Suprapubic skin (tissue), 4 donors: ENCODE results near the gene PCDHGA3. TPM values are rescaled to one million over a fixed set of nuclear protein-coding genes. Genes with fewer than 3 reads are reported as not detected.
"Not testable (repeated sequence)": the region's sequence is repeated elsewhere in the genome, so short reads cannot be mapped to it uniquely, and the experiment has no call there.

Experiments
- DNase-seq, 2 donors: peaks; one replicate each; pipeline ENCODE4 v3.0.0-alpha.2; 2019; ENCODE audit warnings: low spot score in 2 of 2
- H3K27ac ChIP-seq: fragments of 200-600 bp; sonication (generic); one replicate; pipeline ENCODE4 v1.5.1; 2019
- H3K27me3 ChIP-seq: fragments of 200-600 bp; sonication (generic); one replicate; pipeline ENCODE4 v1.5.1; 2019
- H3K36me3 ChIP-seq: fragments of 200-600 bp; sonication (generic); one replicate; pipeline ENCODE4 v1.5.1; 2019
- H3K4me1 ChIP-seq: fragments of 200-600 bp; sonication (generic); one replicate; pipeline ENCODE4 v1.5.1; 2019
- H3K4me3 ChIP-seq: fragments of 200-600 bp; sonication (generic); one replicate; pipeline ENCODE4 v1.5.1; 2019; ENCODE audit warnings: mild to moderate bottlenecking
- H3K9me3 ChIP-seq: fragments of 200-600 bp; sonication (generic); one replicate; pipeline ENCODE4 v1.5.1; 2019
- EP300 ChIP-seq: sonication (generic); formaldehyde crosslinking; IDR thresholded peaks from one replicate; pipeline ENCODE4 v1.6.1; 2017; ENCODE audit warnings: antibody characterized with exemption
- POLR2A ChIP-seq, 2 donors: fragments of 450-650 bp; IDR thresholded peaks; one replicate each; pipeline ENCODE4 v1.6.1; 2017; ENCODE audit warnings: antibody characterized with exemption in 2 of 2, mild to moderate bottlenecking in 2 of 2, moderate library complexity in 2 of 2
- POLR2AphosphoS5 ChIP-seq, 3 donors: sonication (generic); formaldehyde crosslinking; IDR thresholded peaks; one replicate each; pipeline ENCODE4 v1.6.1; 2017; ENCODE audit warnings: antibody characterized with exemption in 3 of 3
- WGBS: methylation state at CpG from one replicate; pipeline ENCODE4 v1.1.5; 2018; 5-methylcytosine and 5-hydroxymethylcytosine counted together
- total RNA-seq, 4 donors: library from RNA; depleted of rRNA; stranded (reverse); fragments of >200 nt; gene quantifications; one replicate each; pipeline ENCODE4 v1.1.0, GENCODE V29; 2016
- TF ChIP-seq, protein P1 (sequence below), 2 donors: fragments of 200-600 bp in 1 of 2; fragments of 450-650 bp in 1 of 2; sonication (generic) in 1 of 2; IDR thresholded peaks; one replicate each; pipeline ENCODE4 v1.5.1; 2016 to 2019; ENCODE audit warnings: antibody characterized with exemption in 2 of 2, mild to moderate bottlenecking in 1 of 2, moderate library complexity in 1 of 2

Gene PCDHGA3
- total RNA-seq, 4 donors from 2014 or later: 1.3 to 2.3 (median 1.7) TPM

DNA sequence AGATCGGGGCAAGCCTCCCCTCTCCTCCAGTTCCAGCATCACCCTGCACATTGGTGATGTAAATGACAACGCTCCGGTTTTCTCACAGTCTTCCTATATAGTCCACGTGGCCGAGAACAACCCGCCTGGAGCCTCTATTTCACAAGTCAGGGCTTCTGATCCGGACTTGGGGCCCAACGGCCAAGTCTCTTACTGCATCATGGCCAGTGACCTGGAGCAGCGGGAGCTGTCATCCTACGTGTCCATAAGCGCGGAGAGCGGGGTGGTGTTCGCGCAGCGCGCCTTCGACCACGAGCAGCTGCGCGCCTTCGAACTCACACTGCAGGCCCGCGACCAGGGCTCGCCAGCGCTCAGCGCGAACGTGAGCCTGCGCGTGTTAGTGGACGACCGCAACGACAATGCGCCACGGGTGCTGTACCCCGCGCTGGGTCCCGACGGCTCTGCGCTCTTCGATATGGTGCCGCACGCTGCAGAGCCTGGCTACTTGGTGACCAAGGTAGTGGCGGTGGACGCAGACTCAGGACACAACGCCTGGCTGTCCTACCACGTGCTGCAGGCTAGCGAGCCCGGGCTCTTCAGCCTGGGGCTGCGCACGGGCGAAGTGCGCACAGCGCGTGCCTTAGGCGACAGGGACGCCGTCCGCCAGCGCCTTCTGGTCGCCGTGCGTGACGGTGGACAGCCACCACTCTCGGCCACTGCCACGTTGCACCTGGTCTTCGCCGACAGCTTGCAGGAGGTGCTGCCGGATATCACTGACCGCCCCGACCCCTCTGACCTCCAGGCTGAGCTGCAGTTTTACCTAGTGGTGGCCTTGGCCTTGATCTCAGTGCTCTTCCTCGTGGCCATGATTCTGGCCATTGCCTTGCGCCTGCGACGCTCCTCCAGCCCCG, 45.8 kb downstream of the PCDHGA3 start:
- TF ChIP-seq EP300 (no peak), POLR2A (IDR thresholded peaks at IDR 0.05) (no peak), POLR2AphosphoS5 (IDR thresholded peaks at IDR 0.05) (no peak)
- TF ChIP-seq, protein P1, sequence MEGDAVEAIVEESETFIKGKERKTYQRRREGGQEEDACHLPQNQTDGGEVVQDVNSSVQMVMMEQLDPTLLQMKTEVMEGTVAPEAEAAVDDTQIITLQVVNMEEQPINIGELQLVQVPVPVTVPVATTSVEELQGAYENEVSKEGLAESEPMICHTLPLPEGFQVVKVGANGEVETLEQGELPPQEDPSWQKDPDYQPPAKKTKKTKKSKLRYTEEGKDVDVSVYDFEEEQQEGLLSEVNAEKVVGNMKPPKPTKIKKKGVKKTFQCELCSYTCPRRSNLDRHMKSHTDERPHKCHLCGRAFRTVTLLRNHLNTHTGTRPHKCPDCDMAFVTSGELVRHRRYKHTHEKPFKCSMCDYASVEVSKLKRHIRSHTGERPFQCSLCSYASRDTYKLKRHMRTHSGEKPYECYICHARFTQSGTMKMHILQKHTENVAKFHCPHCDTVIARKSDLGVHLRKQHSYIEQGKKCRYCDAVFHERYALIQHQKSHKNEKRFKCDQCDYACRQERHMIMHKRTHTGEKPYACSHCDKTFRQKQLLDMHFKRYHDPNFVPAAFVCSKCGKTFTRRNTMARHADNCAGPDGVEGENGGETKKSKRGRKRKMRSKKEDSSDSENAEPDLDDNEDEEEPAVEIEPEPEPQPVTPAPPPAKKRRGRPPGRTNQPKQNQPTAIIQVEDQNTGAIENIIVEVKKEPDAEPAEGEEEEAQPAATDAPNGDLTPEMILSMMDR (IDR thresholded peaks at IDR 0.05): no peak
- Histone ChIP-seq H3K27me3 (peaks cover 9% of the 10 kb centered on the region), H3K4me1 (no peaks in the 10 kb centered on the region), H3K27ac (no peak overlapping the region), H3K36me3 (no peaks in the 10 kb centered on the region), H3K4me3 (no peak overlapping the region), H3K9me3 (peaks cover 73% of the 10 kb centered on the region)
- WGBS: 38% methylated on average over 46 of the region's 77 CpGs
- DNase-seq: no peak

DNA sequence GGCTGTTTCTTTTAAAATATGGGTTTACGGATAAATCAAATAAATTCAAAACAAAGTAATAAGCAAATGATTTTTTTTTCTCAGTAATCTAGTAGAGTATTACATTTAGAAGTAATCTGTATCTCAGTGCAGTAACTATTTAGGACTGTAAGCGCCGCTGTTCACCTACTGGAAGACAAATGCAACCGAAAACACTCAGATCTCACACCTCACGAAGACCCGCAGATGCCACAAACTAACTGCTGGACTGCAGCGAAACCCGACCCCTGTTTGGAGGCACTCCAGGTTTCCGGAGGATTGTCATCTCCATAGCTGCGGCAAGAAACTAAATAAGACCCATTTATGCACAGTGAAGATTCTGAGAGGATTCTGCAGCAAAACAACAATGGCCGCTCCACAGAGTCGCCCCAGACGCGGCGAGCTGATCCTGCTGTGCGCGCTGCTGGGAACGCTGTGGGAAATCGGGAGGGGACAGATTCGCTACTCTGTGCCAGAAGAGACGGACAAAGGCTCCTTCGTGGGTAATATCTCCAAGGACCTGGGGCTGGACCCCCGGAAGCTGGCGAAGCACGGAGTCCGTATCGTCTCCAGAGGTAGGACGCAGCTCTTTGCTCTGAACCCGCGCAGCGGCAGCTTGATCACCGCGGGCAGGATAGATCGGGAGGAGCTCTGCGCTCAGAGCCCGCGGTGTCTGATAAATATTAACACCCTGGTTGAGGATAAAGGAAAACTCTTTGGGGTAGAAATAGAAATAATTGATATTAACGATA, 49.0 kb downstream of the PCDHGA3 start, which contains the start of gene PCDHGA8:
Gene PCDHGA8 (plus strand): TSS at position 205 of the 770 bp plus-strand sequence. CDS start 181 bp downstream, at position 386.
- peaks cover 9% of the 10 kb centered on the region for H3K27me3 ChIP-seq
- no peak for TF ChIP-seq POLR2A (IDR thresholded peaks at IDR 0.05)
- TF ChIP-seq, protein P1 (IDR thresholded peaks at IDR 0.05): no peak
- TF ChIP-seq EP300: no peak
- TF ChIP-seq POLR2AphosphoS5 (IDR thresholded peaks at IDR 0.05): no peak
- no peaks in the 10 kb centered on the region for H3K4me1 ChIP-seq
- 40% methylated on average over 28 of the region's 38 CpGs for WGBS
- no peak for DNase-seq
- H3K9me3 ChIP-seq: peaks cover 73% of the 10 kb centered on the region
- no peak within 1 kb of the TSS for H3K4me3 ChIP-seq
- H3K36me3 ChIP-seq: no peaks in the 10 kb centered on the region
- no peak within 1 kb of the TSS for H3K27ac ChIP-seq

DNA sequence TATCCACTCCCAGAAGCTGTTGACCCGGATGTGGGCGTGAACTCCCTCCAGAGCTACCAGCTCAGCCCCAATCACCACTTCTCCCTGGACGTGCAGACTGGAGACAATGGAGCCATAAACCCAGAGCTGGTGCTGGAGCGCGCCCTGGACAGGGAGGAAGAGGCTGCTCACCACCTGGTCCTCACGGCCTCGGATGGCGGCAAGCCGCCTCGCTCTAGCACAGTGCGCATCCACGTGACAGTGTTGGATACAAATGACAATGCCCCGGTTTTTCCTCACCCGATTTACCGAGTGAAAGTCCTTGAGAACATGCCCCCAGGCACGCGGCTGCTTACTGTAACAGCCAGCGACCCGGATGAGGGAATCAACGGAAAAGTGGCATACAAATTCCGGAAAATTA, 49.6 kb downstream of the PCDHGA3 start:
- Histone ChIP-seq H3K27ac (no peak overlapping the region), H3K36me3 (no peaks in the 10 kb centered on the region), H3K27me3 (peaks cover 9% of the 10 kb centered on the region), H3K9me3 (peaks cover 73% of the 10 kb centered on the region), H3K4me1 (no peaks in the 10 kb centered on the region), H3K4me3 (no peak overlapping the region)
- TF ChIP-seq POLR2A (IDR thresholded peaks at IDR 0.05): no peak
- TF ChIP-seq, protein P1 (IDR thresholded peaks at IDR 0.05): no peak
- TF ChIP-seq EP300: no peak
- TF ChIP-seq POLR2AphosphoS5 (IDR thresholded peaks at IDR 0.05): no peak
- no peak for DNase-seq
- 28% methylated on average over 19 of the region's 21 CpGs for WGBS

DNA sequence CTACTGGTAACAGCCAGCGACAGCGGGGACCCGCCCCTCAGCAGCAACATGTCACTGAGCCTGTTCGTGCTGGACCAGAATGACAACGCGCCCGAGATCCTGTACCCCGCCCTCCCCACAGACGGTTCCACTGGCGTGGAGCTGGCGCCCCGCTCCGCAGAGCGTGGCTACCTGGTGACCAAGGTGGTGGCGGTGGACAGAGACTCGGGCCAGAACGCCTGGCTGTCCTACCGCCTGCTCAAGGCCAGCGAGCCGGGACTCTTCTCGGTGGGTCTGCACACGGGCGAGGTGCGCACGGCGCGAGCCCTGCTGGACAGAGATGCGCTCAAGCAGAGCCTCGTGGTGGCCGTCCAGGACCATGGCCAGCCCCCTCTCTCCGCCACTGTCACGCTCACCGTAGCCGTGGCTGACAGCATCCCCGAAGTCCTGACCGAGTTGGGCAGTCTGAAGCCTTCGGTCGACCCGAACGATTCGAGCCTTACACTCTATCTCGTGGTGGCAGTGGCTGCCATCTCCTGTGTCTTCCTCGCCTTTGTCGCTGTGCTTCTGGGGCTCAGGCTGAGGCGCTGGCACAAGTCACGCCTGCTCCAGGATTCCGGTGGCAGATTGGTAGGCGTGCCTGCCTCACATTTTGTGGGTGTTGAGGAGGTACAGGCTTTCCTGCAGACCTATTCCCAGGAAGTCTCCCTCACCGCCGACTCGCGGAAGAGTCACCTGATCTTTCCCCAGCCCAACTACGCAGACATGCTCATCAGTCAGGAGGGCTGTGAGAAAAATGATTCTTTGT, 51.0 kb downstream of the PCDHGA3 start:
- 32% methylated on average over 29 of the region's 53 CpGs for WGBS
- not testable (repeated sequence) for H3K36me3 ChIP-seq, DNase-seq, H3K4me1 ChIP-seq, H3K27ac ChIP-seq, H3K4me3 ChIP-seq
- H3K9me3 ChIP-seq: peaks cover 71% of the 10 kb centered on the region
- peaks cover 13% of the 10 kb centered on the region for H3K27me3 ChIP-seq

Other genes with a start within 250 kb of the PCDHGA3 start
- 1 to 10 TPM; 2.2 to 5.4 (median 4.2) TPM for gene PCDHB2, start 249.2 kb upstream of the PCDHGA3 start, total RNA-seq
- gene PCDHB3, start 243.4 kb upstream of the PCDHGA3 start, total RNA-seq: 1 to 10 TPM; 1.1 to 2.5 (median 2.0) TPM
- gene PCDHB4, start 222.0 kb upstream of the PCDHGA3 start, total RNA-seq: 1 to 10 TPM; 1.8 to 5.6 (median 2.0) TPM
- 1 to 10 TPM in 2 of 4 donors, under 1 TPM in 2; 0.72 to 6.2 (median 1.9) TPM for gene PCDHB5, start 208.6 kb upstream of the PCDHGA3 start, total RNA-seq
- gene PCDHB6, start 193.8 kb upstream of the PCDHGA3 start, total RNA-seq: 1 to 10 TPM in 2 of 4 donors, under 1 TPM in 1, not detected in 1; 0.76 to 2.2 (median 1.7) TPM
- 1 to 10 TPM in 1 of 4 donors, under 1 TPM in 3; 0.49 to 1.2 (median 0.78) TPM for gene PCDHB7, start 171.2 kb upstream of the PCDHGA3 start, total RNA-seq
- under 1 TPM in 3 of 4 donors, not detected in 1; 0.62 to 0.93 (median 0.68) TPM for gene PCDHB8, start 166.0 kb upstream of the PCDHGA3 start, total RNA-seq
- 1 to 10 TPM; 2.9 to 4.8 (median 3.2) TPM for gene PCDHB16, start 161.4 kb upstream of the PCDHGA3 start, total RNA-seq
- gene PCDHB9, start 156.7 kb upstream of the PCDHGA3 start, total RNA-seq: 1 to 10 TPM; 1.1 to 3.2 (median 2.5) TPM
- 1 to 10 TPM in 3 of 4 donors, under 1 TPM in 1; 0.60 to 1.4 (median 1.2) TPM for gene PCDHB10, start 151.5 kb upstream of the PCDHGA3 start, total RNA-seq
- 1 to 10 TPM in 3 of 4 donors, under 1 TPM in 1; 0.98 to 2.8 (median 1.2) TPM for gene PCDHB11, start 144.2 kb upstream of the PCDHGA3 start, total RNA-seq
- 1 to 10 TPM in 1 of 4 donors, under 1 TPM in 3; 0.83 to 2.2 (median 0.95) TPM for gene PCDHB12, start 135.1 kb upstream of the PCDHGA3 start, total RNA-seq
- 1 to 10 TPM; 5.9 to 10.0 (median 6.2) TPM for gene PCDHB13, start 129.9 kb upstream of the PCDHGA3 start, total RNA-seq
- 1 to 10 TPM; 2.5 to 6.5 (median 6.0) TPM for gene PCDHB14, start 120.5 kb upstream of the PCDHGA3 start, total RNA-seq
- 1 to 10 TPM in 3 of 4 donors, under 1 TPM in 1; 0.68 to 2.3 (median 1.6) TPM for gene PCDHB15, start 98.4 kb upstream of the PCDHGA3 start, total RNA-seq
- gene SLC25A2, start 39.8 kb upstream of the PCDHGA3 start, total RNA-seq: 1 to 10 TPM in 2 of 4 donors, under 1 TPM in 2; 0.57 to 4.5 (median 0.99) TPM
- 10 to 100 TPM; 47.3 to 70.3 (median 62.7) TPM for gene TAF7, start 23.0 kb upstream of the PCDHGA3 start, total RNA-seq
- gene PCDHGA1, start 13.3 kb upstream of the PCDHGA3 start, total RNA-seq: under 1 TPM; 0.26 to 0.38 (median 0.33) TPM
- gene PCDHGA2, start 5.1 kb upstream of the PCDHGA3 start, total RNA-seq: 1 to 10 TPM; 2.0 to 3.4 (median 2.9) TPM
- gene PCDHGB1, start 6.3 kb downstream of the PCDHGA3 start, total RNA-seq: 1 to 10 TPM; 1.2 to 4.3 (median 2.8) TPM
- 1 to 10 TPM; 2.0 to 5.6 (median 3.2) TPM for gene PCDHGA4, start 11.2 kb downstream of the PCDHGA3 start, total RNA-seq
- gene PCDHGB2, start 16.2 kb downstream of the PCDHGA3 start, total RNA-seq: 1 to 10 TPM; 2.6 to 6.5 (median 3.8) TPM
- gene PCDHGA5, start 20.3 kb downstream of the PCDHGA3 start, total RNA-seq: 1 to 10 TPM; 1.5 to 4.0 (median 2.7) TPM
- gene PCDHGB3, start 26.4 kb downstream of the PCDHGA3 start, total RNA-seq: 1 to 10 TPM; 4.3 to 9.7 (median 7.5) TPM
- 1 to 10 TPM; 3.3 to 7.3 (median 5.3) TPM for gene PCDHGA6, start 30.1 kb downstream of the PCDHGA3 start, total RNA-seq
- gene PCDHGA7, start 38.9 kb downstream of the PCDHGA3 start, total RNA-seq: 1 to 10 TPM; 2.7 to 5.6 (median 4.5) TPM
- gene PCDHGB4, start 43.9 kb downstream of the PCDHGA3 start, total RNA-seq: 10 to 100 TPM in 1 of 4 donors, 1 to 10 TPM in 3; 4.1 to 10.3 (median 7.2) TPM
- 1 to 10 TPM; 1.1 to 5.1 (median 2.1) TPM for gene PCDHGA8, start 48.8 kb downstream of the PCDHGA3 start, total RNA-seq
- 10 to 100 TPM; 13.3 to 27.4 (median 15.3) TPM for gene PCDHGB5, start 54.1 kb downstream of the PCDHGA3 start, total RNA-seq
- 10 to 100 TPM in 1 of 4 donors, 1 to 10 TPM in 3; 4.9 to 20.8 (median 7.9) TPM for gene PCDHGA9, start 58.9 kb downstream of the PCDHGA3 start, total RNA-seq
- 10 to 100 TPM in 1 of 4 donors, 1 to 10 TPM in 3; 4.5 to 13.8 (median 8.2) TPM for gene PCDHGB6, start 64.2 kb downstream of the PCDHGA3 start, total RNA-seq
- 10 to 100 TPM in 2 of 4 donors, 1 to 10 TPM in 2; 7.0 to 23.6 (median 10.3) TPM for gene PCDHGA10, start 69.2 kb downstream of the PCDHGA3 start, total RNA-seq
- gene PCDHGB7, start 73.8 kb downstream of the PCDHGA3 start, total RNA-seq: 10 to 100 TPM in 2 of 4 donors, 1 to 10 TPM in 2; 9.2 to 18.3 (median 9.9) TPM
- gene PCDHGA11, start 77.2 kb downstream of the PCDHGA3 start, total RNA-seq: 10 to 100 TPM in 1 of 4 donors, 1 to 10 TPM in 3; 3.4 to 14.3 (median 6.9) TPM
- 10 to 100 TPM in 1 of 4 donors, 1 to 10 TPM in 3; 2.9 to 13.4 (median 6.6) TPM for gene PCDHGA12, start 86.7 kb downstream of the PCDHGA3 start, total RNA-seq
- 10 to 100 TPM; 30.0 to 73.4 (median 60.4) TPM for gene PCDHGC3, start 132.1 kb downstream of the PCDHGA3 start, total RNA-seq
- 10 to 100 TPM in 3 of 4 donors, 1 to 10 TPM in 1; 2.7 to 30.6 (median 15.0) TPM for gene PCDHGC4, start 141.2 kb downstream of the PCDHGA3 start, total RNA-seq
- gene PCDHGC5, start 145.3 kb downstream of the PCDHGA3 start, total RNA-seq: 10 to 100 TPM in 1 of 4 donors, 1 to 10 TPM in 3; 1.6 to 10.5 (median 3.2) TPM